Mammary epithelial cell (primary cell): Measurements from ENCODE around the gene SNAP47.

ENCODE experiments used
- CTCF ChIP-seq, 2 donors: IDR thresholded peaks in 1 of 2; conservative IDR thresholded peaks in 1 of 2; 2 replicates each; pipeline ENCODE4 v1.5.1; 2011 to 2012; ENCODE audit warnings: inconsistent platforms in 2 of 2, low read length in 2 of 2, mild to moderate bottlenecking in 2 of 2, control low read depth in 1 of 2, low read depth in 1 of 2; ENCODE audit not compliant: insufficient read depth in 1 of 2; ENCODE audit errors: extremely low read depth in 1 of 2
- EZH2 ChIP-seq: IDR thresholded peaks from 2 replicates; pipeline ENCODE4 v1.6.1; 2012; ENCODE audit warnings: low read length, inconsistent platforms, borderline replicate concordance

GRCh38 chr1:227718932-227719331 is 16.3 kb upstream of the SNAP47 start:
- no peak for TF ChIP-seq CTCF (conservative IDR thresholded peaks at IDR 0.05 in 1 of 2, IDR thresholded peaks at IDR 0.05 in 1 of 2; ENCODE audit: extremely low read depth in 1 of 2, insufficient read depth in 1 of 2, low read depth in 1 of 2, low read length in 2 of 2)
- no peak for TF ChIP-seq EZH2
